GM12873 (cell line): ENCODE measurements around the gene FIGNL1.

Source experiments
- CTCF ChIP-seq: IDR thresholded peaks from 2 replicates; pipeline ENCODE4 v1.5.1; 2012; ENCODE audit warnings: low read depth, mild to moderate bottlenecking, moderate library complexity, low read length, control low read depth; ENCODE audit not compliant: insufficient read depth; ENCODE audit errors: missing control alignments

FIGNL1 gene

GRCh38 chr7:50449881-50450589 lies at the start of gene FIGNL1:
Gene FIGNL1 (minus strand): TSS chr7:50450350. CDS start chr7:50447287, 3,063 bp downstream.
- TF ChIP-seq CTCF = no peak

- no peak for TF ChIP-seq CTCF
Observed at GRCh38 chr7:50499092-50499491, 48.9 kb upstream of the FIGNL1 start.

GRCh38 chr7:50497968-50498367 lies 47.8 kb upstream of the FIGNL1 start:
- no peak for TF ChIP-seq CTCF

GRCh38 chr7:50497068-50497642 lies 47.0 kb upstream of the FIGNL1 start:
- TF ChIP-seq CTCF = no peak

- TF ChIP-seq CTCF = no peak
Observed at GRCh38 chr7:50496569-50496968, 46.4 kb upstream of the FIGNL1 start.

- no peak for TF ChIP-seq CTCF
Observed at GRCh38 chr7:50495746-50496145, 45.6 kb upstream of the FIGNL1 start.

GRCh38 chr7:50492770-50493519 lies 42.8 kb upstream of the FIGNL1 start:
- TF ChIP-seq CTCF = no peak
